GM18505 (cell line): Measurements from ENCODE around the gene FAM200B.
"Not testable (repeated sequence)": the region's sequence is repeated elsewhere in the genome, so short reads cannot be mapped to it uniquely, and the experiment has no call there.

ENCODE experiments used
- ATAC-seq: cut with Tn5 transposase; IDR thresholded peaks from one replicate; pipeline ENCODE4 v1.9.1; 2021; ENCODE audit not compliant: unreplicated experiment
- POLR2A ChIP-seq: IDR thresholded peaks from 4 replicates; pipeline ENCODE4 v1.6.1; 2011; ENCODE audit warnings: borderline replicate concordance; ENCODE audit not compliant: insufficient read depth, insufficient read length; ENCODE audit errors: extremely low read depth

Gene FAM200B

GRCh38 chr4:15717657-15718416 is 36.2 kb downstream of the FAM200B start:
- no peak for TF ChIP-seq POLR2A
- ATAC-seq = no peak

- no peak for TF ChIP-seq POLR2A
- ATAC-seq = no peak
These were observed 36.8 kb downstream of the FAM200B start for GRCh38 chr4:15718465-15718864.

- no peak for TF ChIP-seq POLR2A
- ATAC-seq = no peak
These were observed 37.3 kb downstream of the FAM200B start for GRCh38 chr4:15718959-15719358.

GRCh38 chr4:15719506-15719905 is 37.9 kb downstream of the FAM200B start:
- TF ChIP-seq POLR2A = no peak
- no peak for ATAC-seq

GRCh38 chr4:15720851-15721250 is 39.2 kb downstream of the FAM200B start:
- no peak for ATAC-seq
- no peak for TF ChIP-seq POLR2A

- TF ChIP-seq POLR2A = no peak
- ATAC-seq = no peak
These were observed 44.0 kb downstream of the FAM200B start for GRCh38 chr4:15725608-15726007.

- TF ChIP-seq POLR2A = no peak
- ATAC-seq = no peak
These were observed 48.4 kb downstream of the FAM200B start for GRCh38 chr4:15729910-15730533.

- not testable (repeated sequence) for ATAC-seq
These were observed 51.4 kb downstream of the FAM200B start for GRCh38 chr4:15733061-15733460.

GRCh38 chr4:15735536-15735935 is 53.9 kb downstream of the FAM200B start:
- no peak for TF ChIP-seq POLR2A

GRCh38 chr4:15736514-15737050 is 55.0 kb downstream of the FAM200B start:
- ATAC-seq = no peak

More at GRCh38 chr4:15735536-15735935, 53.9 kb downstream of the FAM200B start:
- ATAC-seq = no peak

GRCh38 chr4:15737255-15737654 is 55.6 kb downstream of the FAM200B start:
- TF ChIP-seq POLR2A = no peak
- no peak for ATAC-seq

More at GRCh38 chr4:15736514-15737050, 55.0 kb downstream of the FAM200B start:
- TF ChIP-seq POLR2A = no peak

- TF ChIP-seq POLR2A = no peak
- no peak for ATAC-seq
These were observed 57.2 kb downstream of the FAM200B start for GRCh38 chr4:15738877-15739276.
